ENCODE data around the gene UBXN10.

The UBXN10 gene

DNA sequence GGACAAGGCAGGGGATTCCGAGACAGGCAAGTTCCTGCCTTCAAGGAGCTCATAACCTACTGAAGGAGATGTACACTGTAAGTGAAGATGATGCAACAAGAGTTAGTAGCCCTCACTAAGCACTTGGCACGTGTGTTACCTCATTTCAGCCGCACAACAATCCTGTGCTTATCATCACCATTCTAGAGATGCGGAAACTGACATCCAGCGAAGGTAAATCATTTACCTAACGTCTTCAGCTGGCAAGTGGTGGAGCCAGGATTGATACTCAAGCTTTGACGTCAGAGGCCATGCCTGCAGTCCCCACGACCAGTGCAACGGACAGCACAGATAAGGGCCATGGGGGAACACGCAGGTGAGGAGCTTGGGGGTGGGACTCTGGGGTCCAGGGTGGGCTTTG, 2.9 kb upstream of the UBXN10 start:
- DNase-seq (ENCODE audit: low read depth in 2 of 2), result no peak
- TF ChIP-seq, protein P1, sequence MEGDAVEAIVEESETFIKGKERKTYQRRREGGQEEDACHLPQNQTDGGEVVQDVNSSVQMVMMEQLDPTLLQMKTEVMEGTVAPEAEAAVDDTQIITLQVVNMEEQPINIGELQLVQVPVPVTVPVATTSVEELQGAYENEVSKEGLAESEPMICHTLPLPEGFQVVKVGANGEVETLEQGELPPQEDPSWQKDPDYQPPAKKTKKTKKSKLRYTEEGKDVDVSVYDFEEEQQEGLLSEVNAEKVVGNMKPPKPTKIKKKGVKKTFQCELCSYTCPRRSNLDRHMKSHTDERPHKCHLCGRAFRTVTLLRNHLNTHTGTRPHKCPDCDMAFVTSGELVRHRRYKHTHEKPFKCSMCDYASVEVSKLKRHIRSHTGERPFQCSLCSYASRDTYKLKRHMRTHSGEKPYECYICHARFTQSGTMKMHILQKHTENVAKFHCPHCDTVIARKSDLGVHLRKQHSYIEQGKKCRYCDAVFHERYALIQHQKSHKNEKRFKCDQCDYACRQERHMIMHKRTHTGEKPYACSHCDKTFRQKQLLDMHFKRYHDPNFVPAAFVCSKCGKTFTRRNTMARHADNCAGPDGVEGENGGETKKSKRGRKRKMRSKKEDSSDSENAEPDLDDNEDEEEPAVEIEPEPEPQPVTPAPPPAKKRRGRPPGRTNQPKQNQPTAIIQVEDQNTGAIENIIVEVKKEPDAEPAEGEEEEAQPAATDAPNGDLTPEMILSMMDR (IDR thresholded peaks at IDR 0.05; ENCODE audit: low read depth, low read length), result no peak

DNA sequence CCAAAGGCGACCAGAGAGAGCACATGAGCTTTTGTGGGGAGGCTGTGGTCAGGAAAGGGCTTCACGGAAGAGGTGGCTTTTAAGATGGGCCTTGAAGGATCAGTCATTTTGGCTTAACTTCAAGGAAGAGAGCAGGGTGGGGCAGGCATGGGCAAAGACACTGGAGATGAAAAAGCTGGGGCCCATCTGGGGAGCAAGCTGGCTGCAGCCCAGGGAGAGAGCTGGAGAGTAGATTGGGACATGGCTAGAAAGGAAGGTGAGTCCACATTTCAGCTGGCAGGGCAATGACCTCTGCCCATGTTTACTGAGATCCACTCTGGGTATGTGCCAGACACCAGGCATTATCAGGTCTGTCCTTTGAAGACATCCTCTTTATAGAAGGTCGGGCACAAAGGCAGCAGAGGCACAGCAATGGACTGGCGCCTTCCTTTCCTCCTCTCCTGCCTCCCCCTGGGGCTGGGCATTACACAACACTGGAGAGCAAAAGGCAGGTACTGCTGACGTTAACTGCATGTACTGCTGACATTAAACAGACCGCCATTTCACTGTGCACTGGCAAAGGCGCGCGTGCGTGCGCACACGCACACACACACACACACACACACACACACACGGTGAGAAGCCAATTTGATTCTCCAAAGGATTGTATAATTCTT, 2.2 kb upstream of the UBXN10 start:
- DNase-seq (ENCODE audit: low read depth in 2 of 2), result no peak
- no peak overlapping the region for H3K4me3 ChIP-seq (replicated peaks in 1 of 2; ENCODE audit: low read depth in 2 of 2, low read length in 2 of 2)
- TF ChIP-seq, protein P1 (IDR thresholded peaks at IDR 0.05; ENCODE audit: low read depth, low read length), result no peak

More for the DNA sequence above, 2.9 kb upstream of the UBXN10 start:
- no peak overlapping the region for H3K4me3 ChIP-seq (replicated peaks in 1 of 2; ENCODE audit: low read depth in 2 of 2, low read length in 2 of 2)

DNA sequence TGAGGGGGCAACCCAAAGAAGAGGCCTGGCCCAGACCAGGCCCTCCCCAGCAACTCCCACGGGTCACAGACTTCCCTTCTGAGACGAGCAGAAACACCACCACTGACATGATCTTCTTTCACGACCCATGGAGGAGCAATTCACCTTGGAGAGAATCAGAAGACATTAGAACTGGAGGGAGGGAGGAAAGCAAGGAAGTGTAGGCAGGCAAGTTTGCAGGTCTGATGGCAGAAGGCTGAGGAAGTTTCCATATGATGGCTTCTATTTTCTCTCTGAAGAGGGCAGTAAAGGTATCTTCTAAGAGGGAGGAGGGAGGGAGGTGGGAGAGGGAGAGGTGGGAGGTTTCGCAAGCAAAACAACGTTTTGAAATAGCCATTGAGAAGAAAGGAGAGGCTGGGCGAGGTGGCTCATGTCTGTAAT, 1.4 kb upstream of the UBXN10 start:
- no peak for DNase-seq (ENCODE audit: low read depth in 2 of 2)
- TF ChIP-seq, protein P1 (IDR thresholded peaks at IDR 0.05; ENCODE audit: low read depth, low read length), result no peak
- no peak overlapping the region for H3K4me3 ChIP-seq (replicated peaks in 1 of 2; ENCODE audit: low read depth in 2 of 2, low read length in 2 of 2)

DNA sequence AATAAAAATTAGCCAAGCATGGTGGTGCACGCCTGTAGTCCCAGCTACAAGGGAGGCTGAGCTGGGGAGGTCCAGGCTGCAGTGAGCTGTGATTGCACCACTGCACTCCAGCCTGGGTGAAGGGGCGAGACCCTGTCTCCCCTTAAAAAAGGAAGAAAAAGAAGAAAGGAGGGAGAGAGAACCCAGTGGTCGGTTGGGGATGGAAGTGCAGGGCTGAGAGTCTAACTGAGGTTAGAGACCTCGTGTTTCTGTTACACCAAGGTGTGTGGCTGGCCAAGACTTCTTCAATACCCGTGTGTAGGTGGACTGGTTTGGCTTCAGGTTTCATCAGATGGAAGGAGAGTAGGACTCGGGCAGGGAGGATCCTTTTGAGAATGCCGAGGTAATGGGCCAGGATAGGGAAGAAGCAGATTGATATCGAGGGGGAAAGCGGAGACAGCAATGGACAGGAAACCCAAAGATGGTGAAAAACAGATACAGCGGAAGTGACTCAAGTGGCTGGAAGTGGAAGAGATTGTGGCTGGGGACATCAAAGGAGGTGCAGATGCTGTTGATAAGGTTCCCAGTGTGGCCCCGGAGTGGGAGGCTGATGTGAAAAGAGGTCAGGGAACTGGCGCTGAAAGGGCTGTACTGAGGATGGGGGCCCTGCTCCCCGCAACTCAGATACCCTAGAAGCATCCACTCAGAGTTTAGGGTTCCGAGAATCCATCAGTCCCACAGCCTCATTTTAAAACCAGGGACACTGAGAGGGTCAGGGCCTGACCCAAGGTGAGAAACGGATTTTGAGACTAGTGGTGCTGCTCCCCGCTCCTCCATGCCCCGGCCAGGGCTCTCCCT, 681 bp upstream of the UBXN10 start:
- DNase-seq (ENCODE audit: low read depth in 2 of 2), result no peak
- TF ChIP-seq, protein P1 (IDR thresholded peaks at IDR 0.05; ENCODE audit: low read depth, low read length), result no peak

DNA sequence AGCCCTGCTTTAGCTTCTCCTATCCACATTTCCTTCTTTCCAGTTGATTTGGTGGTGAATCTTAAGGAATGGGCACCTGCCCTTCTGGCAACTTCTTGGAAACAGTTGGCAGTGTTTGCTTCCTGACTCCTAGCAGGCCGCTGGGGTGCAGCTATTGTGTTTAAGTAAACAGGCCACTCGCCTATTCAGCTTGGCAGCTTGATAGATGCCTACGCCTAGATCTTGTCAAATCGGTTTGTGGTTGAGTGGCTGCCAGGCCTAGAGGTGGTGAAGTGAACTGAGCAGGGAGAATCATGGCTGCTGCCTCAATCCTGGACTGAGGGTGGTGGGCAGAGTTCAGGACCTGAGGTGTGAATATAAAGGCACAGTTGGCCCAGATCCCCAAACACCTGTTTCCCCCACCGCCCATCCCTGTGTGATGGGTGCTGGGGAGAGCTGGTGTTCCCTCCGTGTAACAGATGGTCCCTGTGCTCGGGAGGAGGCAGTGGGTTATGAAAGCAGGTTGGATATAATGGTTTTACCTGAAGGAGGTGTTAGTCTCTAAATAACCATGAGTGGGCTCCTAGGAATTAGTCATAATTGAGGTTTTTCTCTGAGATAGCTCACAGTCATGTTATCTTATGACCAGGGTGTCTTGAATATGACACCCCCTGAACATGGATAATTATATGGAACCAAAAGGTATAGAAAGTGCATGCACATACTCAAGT, 1.4 kb downstream of the UBXN10 start:
- TF ChIP-seq, protein P1 (IDR thresholded peaks at IDR 0.05; ENCODE audit: low read depth, low read length), result no peak
- DNase-seq (ENCODE audit: low read depth in 2 of 2), result no peak
- no peak overlapping the region for H3K4me3 ChIP-seq (replicated peaks in 1 of 2; ENCODE audit: low read depth in 2 of 2, low read length in 2 of 2)

More for the DNA sequence above, 681 bp upstream of the UBXN10 start:
- H3K4me3 ChIP-seq (replicated peaks in 1 of 2; ENCODE audit: low read depth in 2 of 2, low read length in 2 of 2), result no peak overlapping the region

DNA sequence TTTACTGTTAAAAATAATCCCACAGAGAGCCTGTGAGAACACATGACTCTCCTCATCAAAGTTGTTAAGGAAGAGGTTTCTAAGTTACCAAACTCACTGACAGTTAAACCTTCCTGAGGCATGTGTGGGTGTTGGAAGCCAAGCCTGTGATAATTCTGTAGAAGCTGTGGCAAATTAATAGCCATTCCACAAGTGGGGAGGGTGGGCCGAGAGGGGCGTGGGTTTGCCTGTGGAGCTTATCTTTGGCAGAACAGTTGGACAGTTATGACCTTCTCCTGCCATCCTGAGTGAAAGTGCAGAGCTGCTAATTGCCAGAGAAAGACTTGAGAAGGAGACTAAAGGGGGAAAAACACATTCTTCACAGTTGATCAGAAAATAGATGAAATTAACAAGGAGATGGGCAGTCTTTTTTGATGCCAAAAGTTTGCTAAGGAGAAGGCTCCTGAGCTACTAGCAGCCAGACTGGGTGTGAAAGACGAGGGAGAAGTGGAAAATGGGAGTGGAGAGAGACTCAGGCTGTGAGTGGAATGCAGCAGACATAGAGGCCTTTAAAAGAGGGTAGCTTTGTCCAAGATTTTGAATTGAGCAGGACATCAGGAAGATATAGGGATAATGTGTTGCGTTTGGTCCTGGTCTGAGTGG, 2.0 kb downstream of the UBXN10 start:
- no peak overlapping the region for H3K4me3 ChIP-seq (replicated peaks in 1 of 2; ENCODE audit: low read depth in 2 of 2, low read length in 2 of 2)
- no peak for DNase-seq (ENCODE audit: low read depth in 2 of 2)
- TF ChIP-seq, protein P1 (IDR thresholded peaks at IDR 0.05; ENCODE audit: low read depth, low read length), result no peak

Measured in cardiac fibroblast (primary cell).